NCI-H187 treated with DMSO at 0.1 percent for 48 hours (cell line): ENCODE data around the gene MPPED2.

Experiments
- DNase-seq: peaks from one replicate; lab custom pipeline; 2025; lab: John Stamatoyannopoulos, UW

Gene MPPED2

DNA sequence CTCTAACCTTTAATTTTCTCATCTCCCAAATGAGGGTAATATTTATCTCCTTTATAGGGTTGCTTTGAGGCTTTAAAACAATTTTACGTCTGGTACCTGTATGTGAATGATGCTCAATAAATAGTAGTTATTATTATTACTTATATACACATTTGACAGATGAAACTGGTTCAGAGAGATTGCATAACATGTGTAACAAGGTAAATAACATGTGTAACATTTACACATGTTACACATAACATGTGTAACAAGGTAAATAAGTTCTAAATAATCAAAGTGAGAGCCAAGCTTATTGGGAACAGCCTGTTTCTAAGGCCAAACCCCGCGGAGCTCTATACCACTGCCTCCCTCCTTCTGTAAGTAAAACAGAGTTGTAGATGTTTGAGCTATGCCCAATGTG, 100.9 kb downstream of the MPPED2 start:
- DNase-seq = no peak

DNA sequence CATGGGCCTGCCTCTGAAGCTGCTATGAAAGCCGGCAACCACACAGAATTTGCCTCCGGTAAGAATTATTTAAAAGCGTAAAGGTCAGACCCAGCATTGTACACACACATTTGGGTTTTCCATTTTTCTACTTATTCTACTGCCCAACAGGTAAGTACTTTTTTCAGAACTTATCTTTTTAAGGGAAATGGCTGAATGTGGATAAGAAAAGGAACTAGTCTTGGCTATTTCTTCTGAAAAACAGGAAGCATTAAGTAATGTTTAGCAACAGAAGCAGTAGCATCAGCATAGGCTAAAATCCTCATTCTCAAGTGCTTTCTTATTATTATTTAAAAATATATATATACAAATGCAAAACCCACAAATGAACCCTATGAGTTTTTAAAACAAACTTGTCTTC, 103.1 kb downstream of the MPPED2 start:
- DNase-seq = no peak

DNA sequence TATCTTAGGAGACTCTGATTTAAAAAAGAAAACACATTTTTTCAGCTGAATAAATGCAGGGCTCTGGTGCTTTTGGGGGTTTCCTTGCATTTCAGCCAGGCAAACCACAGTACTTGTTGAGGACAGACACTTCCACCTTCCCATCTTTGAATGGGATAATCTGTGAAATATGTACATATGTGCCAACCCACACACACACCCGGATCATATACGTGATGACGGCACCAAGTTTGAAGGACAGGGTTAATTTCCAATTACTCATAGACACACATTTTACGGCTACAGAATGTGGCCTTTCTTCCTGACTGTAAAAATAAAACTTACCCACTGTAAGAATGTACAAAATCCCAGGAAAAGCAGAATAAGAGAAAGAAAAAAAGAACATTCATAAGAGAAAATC, 104.4 kb downstream of the MPPED2 start:
- DNase-seq = no peak

DNA sequence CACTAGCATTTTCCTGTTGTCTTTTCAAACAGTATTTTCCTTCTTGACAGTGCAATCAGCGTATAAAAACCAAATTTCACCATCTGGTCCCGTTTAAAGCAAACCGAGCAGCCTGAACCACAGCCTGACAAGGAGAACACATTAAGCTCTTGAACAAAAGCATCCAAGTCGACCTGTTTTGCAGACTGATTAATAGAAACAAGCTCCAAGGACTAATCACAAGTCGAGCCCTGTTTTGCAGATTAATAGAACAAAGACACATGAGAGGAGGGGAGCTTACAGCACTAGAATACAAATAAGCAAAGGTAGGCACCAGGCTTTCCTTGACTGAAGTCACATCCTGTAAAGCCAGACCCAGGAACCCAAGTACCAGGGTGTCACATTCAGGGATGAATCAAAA, 104.8 kb downstream of the MPPED2 start:
- DNase-seq = no peak

DNA sequence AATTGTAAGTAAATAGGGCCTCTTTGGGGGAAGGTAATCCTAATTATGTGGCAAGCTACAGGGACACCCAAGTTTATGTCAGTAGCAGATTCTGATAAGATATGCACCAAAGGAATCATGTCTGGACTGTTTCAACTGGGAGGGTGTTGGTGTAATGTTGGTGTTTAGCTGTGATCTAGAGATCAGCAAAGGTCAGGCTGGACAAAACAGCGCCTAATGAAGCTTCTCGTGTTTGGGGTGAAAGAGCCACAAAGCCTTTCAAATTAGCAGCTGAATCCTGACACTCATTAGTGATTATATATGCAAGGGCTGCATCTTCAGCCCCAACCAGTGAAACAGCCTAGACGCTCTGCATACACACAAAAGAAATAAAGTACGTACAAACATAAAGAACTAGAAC, 106.3 kb downstream of the MPPED2 start:
- no peak for DNase-seq

DNA sequence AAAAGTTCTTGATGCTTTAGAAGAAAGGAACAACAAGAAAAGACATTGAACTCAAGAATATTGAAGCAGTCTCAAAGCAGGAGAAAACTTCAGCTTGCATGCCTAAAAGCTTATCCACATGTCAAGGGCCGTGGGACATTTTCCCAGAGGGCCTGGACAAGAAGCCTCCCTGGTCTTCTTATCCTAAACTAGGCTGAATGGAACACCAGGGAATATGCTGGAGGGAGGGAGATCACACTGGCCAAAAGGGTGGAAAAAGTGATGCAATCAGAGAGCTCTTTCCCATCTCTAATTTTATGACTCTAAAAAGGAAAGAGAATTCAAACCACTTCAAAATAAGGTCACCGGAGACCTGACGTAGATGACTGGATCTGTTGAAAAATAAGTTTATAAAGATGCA, 107.2 kb downstream of the MPPED2 start:
- no peak for DNase-seq

DNA sequence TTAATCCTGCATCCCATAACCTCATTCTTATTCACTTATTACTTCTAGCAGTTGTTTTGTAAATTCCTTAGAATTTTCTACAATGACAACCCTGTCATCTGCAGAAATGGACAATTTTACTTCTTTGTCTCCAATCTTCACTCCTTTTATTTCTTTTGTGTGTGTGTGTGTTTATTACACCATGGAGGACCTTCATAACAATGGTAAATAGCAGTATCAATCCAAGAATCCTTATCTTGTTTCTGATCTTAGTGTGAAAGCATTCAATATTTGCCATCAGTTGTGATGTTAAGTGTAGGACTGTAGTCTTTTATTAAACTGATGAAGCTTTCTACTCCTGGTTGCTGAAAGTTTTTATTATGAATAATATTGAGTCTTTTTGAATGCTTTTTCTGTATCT, 109.1 kb downstream of the MPPED2 start:
- DNase-seq = no peak

DNA sequence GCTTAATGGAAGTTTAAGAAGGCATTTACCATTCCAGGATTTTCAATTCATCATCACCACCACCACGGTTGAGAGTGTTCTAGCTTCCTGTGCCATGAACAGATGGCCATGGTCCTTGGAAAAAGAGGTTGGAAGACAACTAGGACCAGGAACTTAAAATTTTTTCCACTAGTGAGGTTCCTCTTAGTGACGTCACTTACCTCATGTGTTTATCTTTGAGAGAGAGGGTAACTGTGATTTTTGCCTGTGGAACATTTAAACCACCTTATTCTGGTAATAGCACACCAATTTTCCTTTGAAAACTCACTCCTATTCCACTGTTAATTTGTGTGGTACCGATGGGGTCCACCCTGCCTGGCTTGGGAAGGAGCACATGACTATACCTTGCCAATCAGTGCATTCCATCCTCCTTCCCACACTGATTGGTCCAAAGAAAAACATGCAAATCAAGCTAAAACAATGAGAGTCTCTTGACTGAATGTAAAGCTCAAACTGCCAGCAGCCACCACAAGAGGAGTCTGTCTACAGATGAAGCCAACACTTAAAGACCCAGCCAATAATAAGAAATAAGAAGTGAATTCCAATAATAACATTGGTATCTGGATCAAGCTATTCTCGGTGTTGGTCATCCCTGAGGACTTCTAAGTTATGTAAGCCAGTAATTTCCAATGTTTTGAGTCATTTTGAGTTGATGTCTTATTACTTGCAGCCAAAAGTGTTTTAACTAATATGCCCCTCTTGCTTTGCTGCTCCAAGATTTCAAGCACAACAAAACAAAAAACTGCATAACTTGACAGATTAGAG, 111.8 kb downstream of the MPPED2 start:
- no peak for DNase-seq

DNA sequence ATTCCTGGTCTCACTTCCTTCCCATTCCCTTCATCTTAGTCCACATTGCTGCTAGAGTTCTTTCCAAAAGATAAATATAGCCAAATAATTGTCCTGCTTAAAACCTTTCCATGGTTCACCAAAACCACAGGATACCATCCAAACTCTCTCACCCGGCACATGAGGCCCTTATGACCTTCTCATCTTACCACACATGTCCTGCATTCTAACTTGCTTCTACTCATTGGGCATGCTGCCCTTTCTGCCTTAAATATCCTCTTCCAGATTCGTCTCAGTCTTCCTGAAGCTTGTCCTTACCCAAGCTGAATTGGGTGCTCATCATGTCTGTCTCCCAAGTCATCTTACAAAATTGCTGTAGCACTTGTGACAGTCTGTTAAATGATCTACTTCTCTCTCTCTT, 114.9 kb downstream of the MPPED2 start:
- no peak for DNase-seq

DNA sequence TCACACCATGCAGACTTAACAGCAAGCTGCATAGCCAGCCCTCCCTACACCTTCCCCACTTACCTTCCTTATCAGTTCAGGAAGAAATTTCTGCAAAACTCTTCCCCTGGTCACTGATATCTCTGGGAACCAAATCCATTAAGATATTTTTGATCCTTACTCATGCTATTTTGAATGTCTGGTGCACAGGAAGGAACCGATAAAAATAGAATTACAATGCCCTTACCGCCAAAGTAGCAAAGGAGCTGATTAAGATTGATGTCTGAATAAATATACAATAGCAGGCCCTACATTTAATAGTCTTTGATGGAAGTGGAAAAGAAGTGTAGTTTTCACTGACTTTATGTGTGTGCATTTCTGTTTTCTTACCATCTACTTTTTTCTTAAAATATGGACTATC, 117.3 kb downstream of the MPPED2 start:
- no peak for DNase-seq

DNA sequence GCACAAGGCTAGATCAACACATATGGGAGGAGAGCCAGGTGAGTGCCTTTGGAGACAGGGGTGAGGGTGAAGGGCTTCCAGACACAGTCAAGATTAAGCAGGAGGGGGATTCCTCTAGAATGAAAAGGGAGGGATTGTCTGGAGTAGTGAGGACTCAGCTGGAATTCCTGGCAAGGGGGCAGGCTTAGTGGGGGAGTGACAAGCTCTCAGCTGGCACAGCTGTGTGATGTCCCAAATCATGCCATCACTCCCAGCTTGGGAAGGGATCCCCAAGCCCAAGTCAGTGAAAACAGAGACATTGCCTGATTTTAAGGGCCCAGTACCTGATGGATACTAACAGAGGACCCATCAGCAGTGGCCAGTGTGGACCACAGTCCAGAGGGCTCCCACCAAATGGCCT, 119.0 kb downstream of the MPPED2 start:
- no peak for DNase-seq

DNA sequence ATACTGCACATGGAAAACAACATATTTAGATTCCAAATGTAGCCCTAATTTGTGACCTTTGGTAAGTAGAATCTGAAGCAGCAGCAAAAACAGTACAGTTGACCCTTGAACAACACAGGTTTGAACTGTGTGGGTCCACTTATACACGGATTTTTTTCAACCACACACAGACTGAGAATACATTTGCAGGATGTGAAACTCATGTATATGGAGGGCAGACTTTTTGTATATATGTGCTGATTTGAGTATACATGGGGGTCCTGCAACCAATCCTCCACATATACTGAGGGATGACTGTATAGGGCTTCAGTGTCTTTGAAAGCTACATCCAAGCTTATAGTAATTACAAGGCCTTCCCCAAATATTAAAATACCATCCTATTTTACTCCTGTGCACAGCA, 120.5 kb downstream of the MPPED2 start:
- no peak for DNase-seq

DNA sequence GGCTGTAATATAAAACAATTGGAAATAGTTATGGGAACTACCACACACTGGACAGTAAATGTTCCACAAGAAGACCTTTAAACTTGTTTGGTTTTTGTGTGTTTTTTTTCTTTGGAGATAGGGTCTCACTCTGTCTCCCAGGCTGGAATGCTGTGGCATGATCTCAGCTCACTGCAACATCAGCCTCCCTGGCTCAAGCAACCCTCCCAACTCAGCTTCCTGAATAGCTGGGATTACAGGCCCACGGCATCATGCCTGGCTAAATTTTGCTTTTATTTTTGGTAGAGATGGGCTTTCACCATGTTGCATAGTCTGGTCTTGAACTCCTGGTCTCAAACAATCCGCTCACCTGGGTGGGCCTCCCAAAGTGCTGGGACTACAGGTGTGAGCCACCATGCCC, 121.0 kb downstream of the MPPED2 start:
- no peak for DNase-seq

DNA sequence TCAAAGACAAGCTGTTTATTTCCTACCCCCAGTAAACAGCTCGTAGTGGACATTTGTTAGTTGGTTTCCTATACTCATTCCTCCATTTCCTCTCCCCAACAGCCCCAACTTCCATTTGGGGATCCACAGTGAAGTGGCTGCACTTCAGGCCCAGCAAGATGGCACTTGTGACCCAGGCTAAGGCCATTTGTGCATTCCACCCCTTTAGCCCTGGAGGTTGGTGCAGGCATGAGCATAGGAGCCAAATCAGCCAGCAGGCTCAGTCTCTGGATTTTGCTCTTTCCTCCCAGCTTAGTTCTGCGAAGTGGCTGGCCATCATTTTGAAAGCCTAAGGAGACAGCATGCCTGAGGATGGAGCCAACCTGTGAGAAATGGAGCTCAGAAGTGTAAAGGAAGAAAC, 122.9 kb downstream of the MPPED2 start:
- DNase-seq = no peak

DNA sequence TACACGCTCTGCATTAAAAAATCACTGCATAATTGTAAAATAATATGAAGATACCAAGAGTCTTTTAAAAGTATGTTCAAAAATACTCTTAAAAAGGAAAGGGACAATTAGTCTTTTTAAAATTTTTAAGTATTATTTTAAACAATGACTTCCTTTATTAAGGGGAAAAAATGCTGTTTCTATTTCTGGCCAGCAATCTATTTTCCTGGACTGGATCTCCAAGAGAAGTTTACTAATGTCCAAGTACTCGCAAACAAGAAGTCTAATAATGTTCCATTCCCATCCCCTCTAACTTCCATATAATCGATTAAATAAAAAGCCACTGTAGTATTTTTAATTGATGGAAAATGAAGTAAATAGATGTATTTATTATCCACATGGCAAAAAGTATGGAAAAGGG, 123.7 kb downstream of the MPPED2 start:
- no peak for DNase-seq

DNA sequence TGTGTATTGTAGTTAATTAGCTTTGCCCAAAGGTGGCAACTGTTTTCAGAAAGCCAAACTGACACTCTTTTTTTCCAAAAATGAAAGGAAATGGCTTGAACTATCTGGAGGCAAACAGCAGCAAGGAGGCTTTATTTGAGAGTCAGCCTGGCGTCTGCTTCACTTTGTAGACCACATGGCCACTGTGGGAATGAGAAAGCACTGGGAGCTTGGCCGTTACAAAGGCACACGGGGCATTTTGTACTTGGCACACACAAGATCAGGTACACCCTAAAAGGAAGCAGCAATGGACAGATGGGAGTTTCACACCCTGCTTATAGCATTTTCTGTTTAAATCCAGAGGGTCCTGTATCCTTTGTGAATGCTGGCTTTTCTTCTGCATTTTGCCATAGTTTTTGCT, 126.3 kb downstream of the MPPED2 start:
- DNase-seq = no peak

DNA sequence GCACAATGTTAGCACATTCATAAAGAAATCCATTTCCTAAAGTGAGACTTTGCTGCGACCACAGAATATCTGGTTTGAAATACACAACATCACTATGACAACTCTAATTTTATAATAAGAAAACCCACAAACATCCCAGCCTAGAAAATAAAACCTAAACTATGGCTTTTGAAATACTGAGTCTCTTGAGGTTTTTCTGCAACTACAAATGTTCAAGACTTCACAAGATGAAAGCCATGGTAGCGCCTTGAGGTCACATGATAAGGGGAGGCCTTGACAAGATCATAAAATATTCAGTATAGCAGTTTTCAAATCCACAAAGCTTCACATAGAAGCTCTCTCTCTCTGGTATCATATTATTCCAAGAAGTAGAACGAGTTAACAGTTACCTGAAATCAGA, 126.8 kb downstream of the MPPED2 start:
- no peak for DNase-seq

DNA sequence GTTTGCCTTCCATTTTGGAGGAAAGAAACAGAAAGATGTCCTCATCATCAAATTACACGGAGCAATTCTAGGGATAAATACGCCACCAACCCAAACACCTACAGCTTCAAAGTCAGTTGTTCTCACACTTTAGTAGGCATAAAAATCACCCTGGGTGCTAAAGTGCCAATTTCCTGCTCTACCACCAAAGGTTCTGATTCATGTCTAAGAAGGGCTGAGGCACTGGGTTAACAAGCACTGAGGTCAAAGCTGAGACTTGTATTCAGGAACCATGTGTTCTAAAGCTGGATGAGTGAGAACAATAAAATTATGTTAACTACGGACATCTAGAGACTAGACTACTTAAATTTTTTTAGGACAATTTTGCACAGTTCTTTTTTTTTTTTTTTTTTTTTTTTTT, 127.6 kb downstream of the MPPED2 start:
- DNase-seq = no peak

DNA sequence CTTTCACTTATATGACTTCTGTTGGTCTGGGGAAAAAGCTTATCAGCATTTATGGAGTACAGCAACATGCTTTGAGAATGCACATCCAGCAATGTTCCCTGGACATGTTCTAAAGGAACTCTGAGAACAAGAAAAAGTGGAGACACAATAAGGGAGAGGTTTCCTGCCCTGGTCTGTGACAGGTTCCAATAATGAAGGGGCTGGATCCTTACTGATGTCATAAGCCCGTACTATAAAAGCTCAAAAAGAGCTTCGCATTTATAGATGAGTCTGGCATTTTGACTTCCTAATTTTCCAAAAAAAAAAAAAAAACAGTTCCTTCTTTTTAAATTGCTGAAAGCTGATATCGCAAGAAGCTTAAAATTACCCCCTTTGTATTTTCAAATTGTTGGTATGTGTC, 129.1 kb downstream of the MPPED2 start:
- DNase-seq = no peak

DNA sequence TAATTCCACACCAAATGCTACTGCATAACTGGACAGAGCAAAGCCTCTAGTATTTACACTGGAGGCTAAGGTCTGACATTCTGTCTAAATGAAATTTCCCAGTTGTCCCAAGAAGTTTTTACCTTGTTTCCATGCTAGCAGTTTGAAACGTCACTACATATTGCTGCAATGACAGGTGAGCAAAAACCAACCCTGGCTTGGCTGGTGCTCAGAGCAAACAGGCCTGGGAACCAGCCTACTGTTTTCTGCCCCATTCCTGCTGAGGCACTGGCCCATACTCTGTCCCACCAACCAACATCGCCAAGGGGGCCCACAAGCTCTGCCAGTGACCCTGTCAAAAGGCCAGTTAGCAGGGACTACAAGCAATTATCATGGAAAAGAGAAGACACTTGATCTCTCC, 131.1 kb downstream of the MPPED2 start:
- DNase-seq = no peak

DNA sequence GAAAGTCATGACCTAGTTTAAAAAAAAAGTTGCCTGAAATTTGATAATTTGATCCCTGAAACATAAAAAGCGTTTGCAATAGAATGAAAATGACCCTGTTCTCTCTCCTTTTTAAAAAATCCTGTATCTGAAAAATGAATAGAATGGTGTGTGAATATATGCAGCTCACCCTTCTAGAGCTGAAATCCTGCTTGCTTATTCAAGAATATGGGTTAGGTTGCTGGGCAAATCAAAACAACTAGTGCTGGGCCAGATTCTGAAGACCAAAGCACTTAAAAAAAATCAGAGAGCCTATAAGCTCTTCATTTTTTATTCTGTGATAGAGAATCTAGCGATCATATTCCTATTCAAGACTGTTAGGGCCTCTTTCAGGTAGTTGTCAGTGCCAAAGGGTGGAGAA, 131.6 kb downstream of the MPPED2 start:
- DNase-seq = no peak

DNA sequence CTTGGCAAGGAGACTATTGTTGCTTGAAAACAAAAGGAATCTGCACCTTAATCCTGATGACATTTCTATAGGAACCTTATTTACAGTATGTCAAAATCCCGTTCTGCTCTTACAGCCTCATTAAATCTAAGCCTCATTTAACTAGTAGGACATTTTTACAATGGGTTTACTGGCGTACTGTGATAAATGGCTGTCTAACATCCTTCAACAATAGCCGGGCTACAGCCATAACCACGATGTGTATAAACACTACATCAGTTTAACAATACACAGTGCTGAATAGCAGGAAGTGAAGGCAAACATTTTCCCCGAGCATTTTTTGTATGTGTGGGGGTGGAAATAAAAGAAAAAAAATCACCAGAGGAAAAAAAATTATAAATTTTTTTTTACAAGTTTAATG, 132.0 kb downstream of the MPPED2 start:
- peak; percentile 30 for DNase-seq

DNA sequence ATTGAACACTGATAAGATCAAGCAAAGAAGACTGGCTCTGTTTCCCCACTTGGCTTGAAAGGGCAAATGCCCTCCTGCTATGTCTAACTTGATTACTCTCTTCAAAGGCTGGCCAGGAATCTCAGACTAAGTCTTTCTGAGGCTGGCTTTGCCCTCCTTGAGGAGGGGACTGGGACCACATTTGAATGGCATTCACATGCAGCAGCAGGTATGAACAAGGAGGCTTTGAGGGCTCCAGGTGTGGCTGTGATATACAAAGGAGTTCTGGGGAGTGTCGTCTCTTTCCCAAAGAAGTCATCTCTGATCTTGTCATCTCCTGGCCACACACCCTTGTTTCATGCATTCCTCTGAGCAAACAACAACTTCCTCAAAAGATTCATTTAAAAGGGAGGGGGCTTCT, 132.4 kb downstream of the MPPED2 start:
- DNase-seq = no peak

DNA sequence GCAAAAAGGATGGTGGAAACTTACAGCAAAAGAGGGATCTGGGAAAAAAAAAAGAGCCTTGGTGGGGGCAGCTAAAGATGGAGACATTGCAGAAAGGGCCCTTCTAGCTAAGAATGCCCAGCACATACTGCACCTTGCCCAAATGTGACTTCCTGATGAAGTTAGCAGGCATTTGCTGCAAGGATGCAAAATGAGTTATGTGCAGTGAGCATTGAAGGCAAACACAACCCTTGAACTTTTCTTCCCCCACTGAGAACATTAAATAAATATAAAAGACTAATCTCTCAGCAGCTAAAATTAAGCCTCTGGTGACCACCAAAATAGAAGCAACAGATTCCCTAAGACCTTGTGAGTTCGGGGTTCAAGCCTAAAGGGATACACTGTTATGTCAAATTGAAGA, 133.3 kb downstream of the MPPED2 start:
- DNase-seq = no peak

DNA sequence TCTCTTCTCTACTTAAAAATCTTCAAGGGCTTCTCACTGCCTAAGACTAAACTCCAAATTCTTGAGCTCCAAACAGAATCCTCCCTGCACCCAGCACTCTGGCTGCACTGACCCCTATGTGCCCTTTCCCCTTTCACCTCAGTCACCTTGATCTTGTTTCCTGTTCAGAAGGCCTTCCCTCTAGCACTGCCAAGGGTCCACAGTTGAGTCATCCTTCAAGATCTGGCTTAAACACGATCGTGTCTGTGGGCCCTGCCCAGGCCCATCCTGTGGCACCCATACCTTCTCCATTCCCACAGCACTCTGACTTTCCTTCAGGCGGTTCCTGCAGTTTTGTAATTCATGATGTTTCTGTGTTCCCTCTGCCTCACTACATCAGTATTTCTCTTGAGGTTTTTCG, 134.0 kb downstream of the MPPED2 start:
- no peak for DNase-seq
